Endothelial cell of umbilical vein (primary cell): ENCODE results near the gene DCLK2. TPM values are rescaled to one million over a fixed set of nuclear protein-coding genes. Genes with fewer than 3 reads are reported as not detected.

Experiments used
- BruUV-seq: library from RNA; stranded (reverse); fragments of 400-500 nt; replicated peaks from 2 replicates; lab custom pipeline; 2021; lab: Mats Ljungman, UMichigan
- CTCF ChIA-PET: fragments of 300-600, 350-600 bp; sonication (Branson Sonifier 250); formaldehyde crosslinking; loops from one replicate; lab custom pipeline; 2021; ENCODE audit warnings: antibody characterized with exemption, inconsistent platforms; lab: Charles Lee
- POLR2A ChIA-PET: fragments of 300-600, 350-600 bp; sonication (Branson Sonifier 250); formaldehyde crosslinking; loops from one replicate; lab custom pipeline; 2021; ENCODE audit warnings: antibody characterized with exemption, inconsistent platforms; lab: Charles Lee
- DNase-seq: peaks from one replicate; pipeline ENCODE4 v3.0.0-alpha.2; 2011; ENCODE audit warnings: low read depth, low spot score
- FAIRE-seq: peaks from 2 replicates; lab custom pipeline; 2011; peaks lifted over from hg19 to GRCh38; lab: Jason Lieb, UNC
- H2AFZ ChIP-seq: 2 replicates; pipeline ENCODE4 v1.6.0; 2012; ENCODE audit warnings: low read depth, low read length, control low read depth, inconsistent platforms
- H3K27ac ChIP-seq: 2 replicates; pipeline ENCODE4 v1.5.1; 2011; ENCODE audit warnings: low read depth, mild to moderate bottlenecking, control low read depth, low read length, moderate library complexity; ENCODE audit not compliant: insufficient read depth
- H3K27me3 ChIP-seq, 2 experiments: 2 replicates each; pipeline versions ENCODE4 v1.6.0 to v1.6.1; 2011; ENCODE audit warnings: low read length in 2 of 2, mixed read lengths in 1 of 2; ENCODE audit not compliant: control insufficient read depth in 2 of 2, insufficient read depth in 2 of 2
- H3K36me3 ChIP-seq, 2 experiments: 2 replicates in 1 of 2; 3 replicates in 1 of 2; pipeline ENCODE4 v1.5.1; 2011; ENCODE audit warnings: low read length in 2 of 2, mild to moderate bottlenecking in 1 of 2, moderate library complexity in 1 of 2; ENCODE audit not compliant: control insufficient read depth in 2 of 2, insufficient read depth in 2 of 2; ENCODE audit errors: extremely low read depth in 1 of 2
- H3K4me1 ChIP-seq: 3 replicates; pipeline ENCODE4 v1.5.1; 2011; ENCODE audit warnings: mild to moderate bottlenecking, low read length; ENCODE audit not compliant: control insufficient read depth, insufficient read depth; ENCODE audit errors: extremely low read depth
- H3K4me2 ChIP-seq: 2 replicates; pipeline ENCODE4 v1.6.1; 2011; ENCODE audit warnings: low read length, control low read depth, mixed read lengths; ENCODE audit not compliant: insufficient read depth
- H3K4me3 ChIP-seq, 3 experiments: fragments of 200-600 bp in 1 of 3; sonication (generic), shearing (Covaris generic) in 1 of 3; replicated peaks in 1 of 3; 2 replicates each; pipeline ENCODE4 v1.5.1; 2011 to 2016; ENCODE audit warnings: control low read depth in 3 of 3, low read length in 3 of 3, mild to moderate bottlenecking in 2 of 3, inconsistent platforms in 1 of 3, low read depth in 1 of 3, moderate library complexity in 1 of 3; ENCODE audit not compliant: insufficient read depth in 1 of 3
- H3K79me2 ChIP-seq: 2 replicates; pipeline ENCODE4 v1.6.0; 2012; ENCODE audit warnings: low read length, inconsistent platforms; ENCODE audit not compliant: control insufficient read depth, insufficient read depth
- H3K9ac ChIP-seq: replicated peaks from 2 replicates; pipeline ENCODE3; 2011; ENCODE audit warnings: low read length, control low read depth; ENCODE audit not compliant: insufficient read depth; ENCODE audit errors: extremely low read depth
- H3K9me1 ChIP-seq: replicated peaks from 3 replicates; pipeline ENCODE4 v1.6.0; 2011; ENCODE audit warnings: mild to moderate bottlenecking, low read length; ENCODE audit not compliant: control insufficient read depth, insufficient read depth; ENCODE audit errors: extremely low read depth
- H3K9me3 ChIP-seq: replicated peaks from 2 replicates; pipeline ENCODE4 v1.5.1; 2012; ENCODE audit warnings: low read length, inconsistent platforms; ENCODE audit not compliant: control insufficient read depth, insufficient read depth
- H4K20me1 ChIP-seq: replicated peaks from 2 replicates; pipeline ENCODE3; 2011; ENCODE audit warnings: mild to moderate bottlenecking, low read length; ENCODE audit not compliant: control insufficient read depth, insufficient read depth; ENCODE audit errors: extremely low read depth
- EZH2 ChIP-seq: IDR thresholded peaks from 2 replicates; pipeline ENCODE4 v1.6.1; 2012; ENCODE audit warnings: borderline replicate concordance, low read depth, mild to moderate bottlenecking, moderate library complexity, low read length, inconsistent platforms; ENCODE audit not compliant: severe bottlenecking
- FOS ChIP-seq: IDR thresholded peaks from 2 replicates; pipeline ENCODE4 v1.6.1; 2011; ENCODE audit warnings: mild to moderate bottlenecking, low read length, moderate library complexity, borderline replicate concordance; ENCODE audit not compliant: insufficient read depth
- GATA2 ChIP-seq: IDR thresholded peaks from 2 replicates; pipeline ENCODE4 v1.7.0; 2011; ENCODE audit warnings: low read depth, mild to moderate bottlenecking, moderate library complexity, mixed read lengths, low read length; ENCODE audit not compliant: insufficient read length, insufficient read depth
- JUN ChIP-seq: IDR thresholded peaks from 2 replicates; pipeline ENCODE4 v1.6.1; 2011; ENCODE audit warnings: borderline replicate concordance, low read depth; ENCODE audit not compliant: insufficient read length, insufficient read depth
- MAX ChIP-seq: IDR thresholded peaks from 2 replicates; pipeline ENCODE4 v1.6.1; 2011; ENCODE audit not compliant: insufficient read depth, insufficient read length
- MYC ChIP-seq: IDR thresholded peaks from one replicate; pipeline ENCODE4 v1.6.1; 2011; ENCODE audit warnings: mild to moderate bottlenecking, low read depth, low read length
- POLR2A ChIP-seq: IDR thresholded peaks from 2 replicates; pipeline ENCODE4 v1.6.1; 2012; ENCODE audit warnings: low read depth, mild to moderate bottlenecking, control low read depth, low read length
- POLR2AphosphoS5 ChIP-seq: IDR thresholded peaks from 2 replicates; pipeline ENCODE4 v1.6.1; 2012; ENCODE audit warnings: low read depth, mild to moderate bottlenecking, control low read depth, low read length, moderate library complexity; ENCODE audit not compliant: insufficient read depth
- dilution Hi-C: fragments of 300-500 bp; cut with MboI; formaldehyde crosslinking; loops from one replicate; pipeline ENCODE4 v1.15.0; 2019; ENCODE audit warnings: low sequenced_read_pairs; ENCODE audit not compliant: extremely low pct_ligation_motif_present
- intact Hi-C: fragments of 100-400 bp; cut with micrococcal nuclease; formaldehyde crosslinking; loops from one replicate; pipeline ENCODE4 v1.10.0; 2022
- polyA plus RNA-seq, 4 experiments: library from polyadenylated mRNA; depleted of rRNA in 3 of 4; stranded (reverse) in 3 of 4; unstranded in 1 of 4; fragments of >200 nt; gene quantifications; 2 replicates each; pipeline versions ENCODE4 v1.2.1 to v1.2.3, GENCODE V29; 2011 to 2012; ENCODE audit warnings: missing spikeins in 1 of 4
- total RNA-seq: library from RNA; stranded (reverse); gene quantifications from 2 replicates; pipeline ENCODE4 v1.2.3, GENCODE V29; 2021
- TF ChIP-seq, protein P1 (sequence below), 2 donors: IDR thresholded peaks; 1 replicate in 1 of 2; 2 replicates in 1 of 2; pipeline ENCODE4 v1.5.1; 2011; ENCODE audit warnings: low read length in 2 of 2, mild to moderate bottlenecking in 2 of 2, moderate library complexity in 2 of 2, control low read depth in 1 of 2, inconsistent platforms in 1 of 2, low read depth in 1 of 2; ENCODE audit not compliant: insufficient read depth in 1 of 2; ENCODE audit errors: extremely low read depth in 1 of 2

The DCLK2 gene
- total and polyA plus RNA-seq, 2 donors (not counting 3 experiments of a cell fraction or from before 2014, with no cell fraction given) = 1.7 to 4.7 TPM

DNA sequence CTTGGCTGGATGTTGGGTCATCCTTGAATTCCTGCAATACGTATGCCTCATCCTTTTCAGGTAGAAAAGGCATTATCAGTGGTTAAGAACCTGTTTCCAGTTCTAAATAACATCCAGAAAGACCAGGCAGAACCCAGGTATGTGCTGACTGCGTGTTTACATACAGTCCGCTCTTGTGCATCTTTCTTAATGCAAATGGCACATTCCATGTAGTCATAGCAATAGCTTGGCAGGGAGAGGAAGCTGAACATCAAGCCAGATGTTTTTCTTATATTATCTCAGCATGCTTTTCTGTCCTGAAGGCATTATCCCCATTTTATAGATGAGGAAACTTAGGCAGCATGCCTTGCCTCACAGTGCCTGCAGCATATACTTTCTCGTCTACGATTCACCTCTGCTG, 2.1 kb downstream of the DCLK2 start:
- H3K79me2 ChIP-seq = no peaks in the 10 kb centered on the region

More for the DNA sequence above, 2.1 kb downstream of the DCLK2 start:
- ChIA-PET POLR2A (no interaction called here), CTCF (interaction anchor here (1.1 kb wide), 1 partner anchor 10 kb away, joined by 4 read pairs; no protein-coding TSS in a partner anchor)
- H3K4me2 ChIP-seq = no peak overlapping the region
- no peak for FAIRE-seq
- dilution Hi-C loops = no loop called here
- no peaks in the 10 kb centered on the region for H3K36me3 ChIP-seq
- H3K9ac ChIP-seq = no peak overlapping the region
- H3K4me1 ChIP-seq = peaks cover 9% of the 10 kb centered on the region
- intact Hi-C loops = no loop called here
- peaks cover 4% of the 10 kb centered on the region for H4K20me1 ChIP-seq
- no peak overlapping the region for H3K4me3 ChIP-seq
- H3K27me3 ChIP-seq = no peaks in the 10 kb centered on the region
- DNase-seq = no peak
- TF ChIP-seq, protein P1, sequence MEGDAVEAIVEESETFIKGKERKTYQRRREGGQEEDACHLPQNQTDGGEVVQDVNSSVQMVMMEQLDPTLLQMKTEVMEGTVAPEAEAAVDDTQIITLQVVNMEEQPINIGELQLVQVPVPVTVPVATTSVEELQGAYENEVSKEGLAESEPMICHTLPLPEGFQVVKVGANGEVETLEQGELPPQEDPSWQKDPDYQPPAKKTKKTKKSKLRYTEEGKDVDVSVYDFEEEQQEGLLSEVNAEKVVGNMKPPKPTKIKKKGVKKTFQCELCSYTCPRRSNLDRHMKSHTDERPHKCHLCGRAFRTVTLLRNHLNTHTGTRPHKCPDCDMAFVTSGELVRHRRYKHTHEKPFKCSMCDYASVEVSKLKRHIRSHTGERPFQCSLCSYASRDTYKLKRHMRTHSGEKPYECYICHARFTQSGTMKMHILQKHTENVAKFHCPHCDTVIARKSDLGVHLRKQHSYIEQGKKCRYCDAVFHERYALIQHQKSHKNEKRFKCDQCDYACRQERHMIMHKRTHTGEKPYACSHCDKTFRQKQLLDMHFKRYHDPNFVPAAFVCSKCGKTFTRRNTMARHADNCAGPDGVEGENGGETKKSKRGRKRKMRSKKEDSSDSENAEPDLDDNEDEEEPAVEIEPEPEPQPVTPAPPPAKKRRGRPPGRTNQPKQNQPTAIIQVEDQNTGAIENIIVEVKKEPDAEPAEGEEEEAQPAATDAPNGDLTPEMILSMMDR (IDR thresholded peaks at IDR 0.05; ENCODE audit: extremely low read depth in 1 of 2, insufficient read depth in 1 of 2, low read depth in 1 of 2, low read length in 2 of 2) = no peak
- TF ChIP-seq POLR2A (no peak), MAX (no peak), POLR2AphosphoS5 (no peak), MYC (no peak), FOS (no peak), JUN (no peak), EZH2 (no peak), GATA2 (no peak)
- H3K9me1 ChIP-seq = no peaks in the 10 kb centered on the region
- no peak overlapping the region for H2AFZ ChIP-seq
- no TSS peak for BruUV-seq
- no peak overlapping the region for H3K27ac ChIP-seq
- H3K9me3 ChIP-seq = no peaks in the 10 kb centered on the region
